Ovary (tissue), 9 donors: ENCODE data around the gene HCFC1R1. TPM values are rescaled to one million over a fixed set of nuclear protein-coding genes. Genes with fewer than 3 reads are reported as not detected.

Experiments used
- DNase-seq, 5 donors: peaks; one replicate each; pipeline ENCODE4 v3.0.0-alpha.2; 2019 to 2020
- H3K27ac ChIP-seq, 2 donors: fragments of 200-600 bp; one replicate each; pipeline versions ENCODE4 v1.5.1 to v1.8.0; 2019 to 2022
- H3K27me3 ChIP-seq: fragments of 200-600 bp; one replicate; pipeline ENCODE4 v1.8.0; 2022
- H3K36me3 ChIP-seq: fragments of 200-600 bp; sonication (generic); one replicate; pipeline ENCODE4 v1.5.1; 2019
- H3K4me1 ChIP-seq: one replicate; pipeline ENCODE4 v1.8.1; 2013; ENCODE audit warnings: mild to moderate bottlenecking, moderate library complexity; ENCODE audit not compliant: insufficient read depth
- H3K4me3 ChIP-seq: fragments of 200-600 bp; sonication (generic); one replicate; pipeline ENCODE4 v1.5.1; 2017
- H3K9me3 ChIP-seq, 2 donors: fragments of 200-600 bp in 1 of 2; sonication (generic) in 1 of 2; one replicate each; pipeline versions ENCODE4 v1.5.1 to v1.8.1; 2013 to 2019; ENCODE audit warnings: mild to moderate bottlenecking in 1 of 2, moderate library complexity in 1 of 2
- CTCF ChIP-seq, 3 donors: fragments of 450-650 bp in 2 of 3; fragments of 200-600 bp in 1 of 3; IDR thresholded peaks; one replicate each; pipeline versions ENCODE4 v1.5.1 to v1.8.0; 2016 to 2022; ENCODE audit warnings: antibody characterized with exemption in 3 of 3, mild to moderate bottlenecking in 1 of 3
- EP300 ChIP-seq: sonication (generic); formaldehyde crosslinking; IDR thresholded peaks from one replicate; pipeline ENCODE4 v1.6.1; 2017; ENCODE audit warnings: antibody characterized with exemption
- POLR2A ChIP-seq: fragments of 450-650 bp; IDR thresholded peaks from one replicate; pipeline ENCODE4 v1.6.1; 2017; ENCODE audit warnings: antibody characterized with exemption, mild to moderate bottlenecking, moderate library complexity
- WGBS, 3 donors: extraction: QIAGEN DNeasy Blood & Tissue Kit in 1 of 3; methylation state at CpG; one replicate each; pipeline versions ENCODE4 v1.1.5 to v1.1.7; 2013 to 2017; 5-methylcytosine and 5-hydroxymethylcytosine counted together
- intact Hi-C, 4 donors: fragments of 100-400 bp; cut with DNase I; formaldehyde crosslinking; loops; one replicate each; pipeline versions ENCODE4 v1.11.0 to v1.15.1; 2022 to 2023
- polyA plus RNA-seq, 2 donors: library from polyadenylated mRNA; stranded (reverse); fragments of 200-250 nt in 1 of 2; fragments of 350-450 nt in 1 of 2; fragmentation: Illumina TruSeq in 1 of 2; extraction: RNeasy Lipid Tissue Mini Kit (QIAGEN cat#74804) in 1 of 2; gene quantifications; one replicate each; pipeline ENCODE4 v1.2.3, GENCODE V29; 2013 to 2014
- total RNA-seq, 7 donors: library from RNA; depleted of rRNA in 2 of 7; stranded (reverse); fragments of >200 nt in 2 of 7; fragmentation: NEBNext Ultra II Directional in 3 of 7; extraction: Animal tissue kit (Norgen Biotek cat#: 25700) in 3 of 7; gene quantifications; one replicate each; pipeline versions ENCODE4 v1.1.0 to v1.2.4, GENCODE V29; 2016 to 2023
- donor health status: DM: no; HTN: no; CAD: no; lungs with moderate emphysema.
- donor health status: DM: no; HTN: no; CAD: no.
- donor health status: Bipolar disorder and iron deficiency.
- donor health status: DM: yes; HTN: yes; CAD: no.
- donor health status: DM: no; HTN: no; CAD: no.
- donor health status: DM: yes; HTN: yes; CAD: no.

Gene HCFC1R1
- total and polyA plus RNA-seq, 9 donors: 15.9 to 82.0 (median 55.1) TPM

GRCh38 chr16:3042376-3042775, 18.6 kb upstream of the HCFC1R1 start:
- TF ChIP-seq EP300 (no peak), POLR2A (no peak), CTCF (IDR thresholded peaks at IDR 0.05) (no peak)
- intact Hi-C loops: no loop called here
- Histone ChIP-seq H3K4me3 (no peak overlapping the region), H3K27ac (no peak overlapping the region), H3K9me3 (no peaks in the 10 kb centered on the region), H3K36me3 (no peaks in the 10 kb centered on the region), H3K4me1 (peaks cover 5% of the 10 kb centered on the region), H3K27me3 (peaks cover 4% of the 10 kb centered on the region)
- 30 to 49% (median 36%) methylated on average over 3 of the region's 3 CpGs for WGBS, 3 donors
- DNase-seq: no peak

GRCh38 chr16:3038896-3039295, 15.2 kb upstream of the HCFC1R1 start:
- H3K9me3 ChIP-seq: no peaks in the 10 kb centered on the region
- no peaks in the 10 kb centered on the region for H3K27me3 ChIP-seq
- no peak overlapping the region for H3K4me3 ChIP-seq
- H3K4me1 ChIP-seq: no peaks in the 10 kb centered on the region
- no peaks in the 10 kb centered on the region for H3K36me3 ChIP-seq
- WGBS, 3 donors: 74 to 77% (median 76%) methylated on average over 5 of the region's 5 CpGs
- DNase-seq: no peak
- no peak overlapping the region for H3K27ac ChIP-seq
- intact Hi-C loops: loop anchor here in 1 of 4 donors (10.0 kb wide), 1 partner anchor 126 kb away; no protein-coding TSS in a partner anchor
- TF ChIP-seq CTCF (IDR thresholded peaks at IDR 0.05) (no peak), EP300 (no peak), POLR2A (no peak)

GRCh38 chr16:3038256-3038655, 14.5 kb upstream of the HCFC1R1 start:
- Histone ChIP-seq H3K36me3 (no peaks in the 10 kb centered on the region), H3K4me1 (no peaks in the 10 kb centered on the region), H3K27me3 (no peaks in the 10 kb centered on the region), H3K4me3 (no peak overlapping the region), H3K27ac (no peak overlapping the region), H3K9me3 (no peaks in the 10 kb centered on the region)
- 28 to 39% (median 30%) methylated on average over 11 of the region's 11 CpGs for WGBS, 3 donors
- TF ChIP-seq CTCF (IDR thresholded peaks at IDR 0.05): no peak
- no peak for TF ChIP-seq EP300
- TF ChIP-seq POLR2A: no peak
- intact Hi-C loops: loop anchor here in 1 of 4 donors (10.0 kb wide), 1 partner anchor 127 kb away; no protein-coding TSS in a partner anchor
- DNase-seq: no peak

- Histone ChIP-seq H3K9me3 (no peaks in the 10 kb centered on the region), H3K36me3 (no peaks in the 10 kb centered on the region), H3K27me3 (no peaks in the 10 kb centered on the region), H3K27ac (no peak within 1 kb of the TSS), H3K4me1 (no peaks in the 10 kb centered on the region), H3K4me3 (peak within 1 kb of the TSS; percentile 23)
- no peak for DNase-seq
- intact Hi-C loops: loop anchor here in 1 of 4 donors (10.0 kb wide), 1 partner anchor 128 kb away; no protein-coding TSS in a partner anchor
- TF ChIP-seq CTCF (IDR thresholded peaks at IDR 0.05) (no peak), EP300 (no peak), POLR2A (no peak)
- WGBS, 3 donors: 5 to 26% (median 11%) methylated on average over 8 to 44 of the region's 44 CpGs
These were observed 13.1 kb upstream of the HCFC1R1 start, which contains the start of gene BICDL2 for GRCh38 chr16:3036726-3037315. BICDL2 (minus strand) TSS chr16:3036944; CDS start chr16:3035496, 1,448 bp downstream.
